ENCODE data around the gene AOPEP. TPM values are rescaled to one million over a fixed set of nuclear protein-coding genes. Genes with fewer than 3 reads are reported as not detected.

The AOPEP gene
- total and polyA plus RNA-seq, 2 of the 13 experiments (the other 11 are each of a cell fraction or from before 2014, with no cell fraction given) = 22.2 to 41.6 TPM

GRCh38 chr9:95048225-95049087, 322.0 kb downstream of the AOPEP start (continued):
- no peak for TF ChIP-seq RERE (CRISPR knock-in tag; IDR thresholded peaks at IDR 0.05; ENCODE audit: low read depth)
- TF ChIP-seq HNF4G (IDR thresholded peaks at IDR 0.05; ENCODE audit: borderline replicate concordance, low read depth, low read length) = no peak
- no peak for TF ChIP-seq HNF4G (CRISPR knock-in tag; IDR thresholded peaks at IDR 0.05; ENCODE audit: borderline replicate concordance, low read depth)

- in situ Hi-C loops (cut with HindIII; ENCODE audit: extremely low pct_ligation_motif_present, low pct_unique_long_range_greater_than_20kb) = no loop called here
- H3K4me2 ChIP-seq (ENCODE audit: low read depth, low read length) = peak overlapping the region; percentile 93
- FAIRE-seq (no peak), DNase-seq (ENCODE audit: low spot score) (no peak), ATAC-seq (no peak)
- H4K20me1 ChIP-seq (ENCODE audit: insufficient read depth, low read length) = peaks cover 59% of the 10 kb centered on the region
- H3K27me3 ChIP-seq (ENCODE audit: control insufficient read depth in 1 of 2, insufficient read depth in 2 of 2, low read length in 2 of 2) = no peaks in the 10 kb centered on the region
- peak overlapping the region; percentile 42 for H3K27ac ChIP-seq (ENCODE audit: extremely low read length, insufficient read depth, low read length)
- ChIA-PET POLR2A (interaction anchor here (1.1 kb wide), 1 partner anchor 17 kb away, joined by 3 read pairs; no protein-coding TSS in a partner anchor), CTCF (ENCODE audit: low intra/inter-chr PET ratio, low total read pairs) (no interaction called here)
- peaks cover 4 to 15% of the 10 kb centered on the region in 2 experiments; a peak in 4 of 5 replicates for H3K36me3 ChIP-seq (replicated peaks in 1 of 2; ENCODE audit: control insufficient read depth in 1 of 2, insufficient read depth in 2 of 2, low read length in 2 of 2)
- H3K9me3 ChIP-seq (ENCODE audit: low read length) = no peaks in the 10 kb centered on the region
- H3K9ac ChIP-seq (ENCODE audit: insufficient read depth, low read depth, low read length) = peak overlapping the region; percentile 41
- peaks cover 77% of the 10 kb centered on the region for H3K79me2 ChIP-seq (ENCODE audit: insufficient read depth, low read length)
- no peak overlapping the region for H2AFZ ChIP-seq (ENCODE audit: low read length)
- H3K4me3 ChIP-seq (replicated peaks in 1 of 3; ENCODE audit: insufficient read depth in 1 of 3, low read depth in 2 of 3, low read length in 3 of 3) = peak overlapping the region; percentile 60 to 77 (median 69); a peak in 5 of 6 replicates
- BruUV-seq (replicated peaks) = no TSS peak
- peaks cover 70% of the 10 kb centered on the region for H3K4me1 ChIP-seq (ENCODE audit: insufficient read depth, low read length)
- intact Hi-C loops (cut with micrococcal nuclease; ENCODE audit: unreplicated experiment) = loop anchor here (2.0 to 5.0 kb wide), 2 partner anchors 17 to 37 kb away; no protein-coding TSS in a partner anchor
- 33% methylated on average over 6 of the region's 6 CpGs for WGBS (ENCODE audit: low lambda C conversion rate)
- TF ChIP-seq SUZ12 (IDR thresholded peaks at IDR 0.05; ENCODE audit: low read depth, low read length) (no peak), CCDC6 (CRISPR knock-in tag; IDR thresholded peaks at IDR 0.05) (no peak), KDM5A (IDR thresholded peaks at IDR 0.05; ENCODE audit: borderline replicate concordance, low read length) (0 out of 2 replicates have a peak, but pooled peaks have one; percentile 5), AGO2 (optimal IDR thresholded peaks at IDR 0.05; ENCODE audit: low read depth, low read length) (peak; percentile 32)
These were observed 323.3 kb downstream of the AOPEP start for GRCh38 chr9:95049761-95050160.
